ENCODE data around the gene LDLRAD2.
"Not testable (repeated sequence)": the region's sequence is repeated elsewhere in the genome, so short reads cannot be mapped to it uniquely, and the experiment has no call there.

The LDLRAD2 gene

GRCh38 chr1:21779613-21780521 is 32.2 kb upstream of the LDLRAD2 start:
- H3K4me3 Mint-ChIP-seq: peak overlapping the region; percentile 81
- peaks cover 16% of the 10 kb centered on the region for H3K36me3 Mint-ChIP-seq (ENCODE audit: low read depth)
- peak overlapping the region; percentile 100 for H3K27ac Mint-ChIP-seq
- no peaks in the 10 kb centered on the region for H3K9me3 Mint-ChIP-seq
- no peaks in the 10 kb centered on the region for H3K27me3 Mint-ChIP-seq
- peaks cover 63% of the 10 kb centered on the region for H3K4me1 Mint-ChIP-seq (ENCODE audit: low read depth)

GRCh38 chr1:21781815-21782348 is 30.2 kb upstream of the LDLRAD2 start:
- Mint-ChIP-seq H3K36me3 (ENCODE audit: low read depth) (peaks cover 16% of the 10 kb centered on the region), H3K9me3 (no peaks in the 10 kb centered on the region), H3K4me3 (peak overlapping the region; percentile 89), H3K27ac (peak overlapping the region; percentile 100), H3K4me1 (ENCODE audit: low read depth) (peaks cover 48% of the 10 kb centered on the region), H3K27me3 (no peaks in the 10 kb centered on the region)

- peak overlapping the region; percentile 100 for H3K27ac Mint-ChIP-seq
- H3K4me3 Mint-ChIP-seq: peak overlapping the region; percentile 89
- no peaks in the 10 kb centered on the region for H3K9me3 Mint-ChIP-seq
- H3K27me3 Mint-ChIP-seq: no peaks in the 10 kb centered on the region
- peaks cover 16% of the 10 kb centered on the region for H3K36me3 Mint-ChIP-seq (ENCODE audit: low read depth)
- peaks cover 43% of the 10 kb centered on the region for H3K4me1 Mint-ChIP-seq (ENCODE audit: low read depth)
Observed at GRCh38 chr1:21782349-21782867, 29.7 kb upstream of the LDLRAD2 start.

- Mint-ChIP-seq H3K27ac (peak within 1 kb of the TSS; percentile 100), H3K9me3 (no peaks in the 10 kb centered on the region), H3K4me3 (peak within 1 kb of the TSS; percentile 89), H3K4me1 (ENCODE audit: low read depth) (peaks cover 38% of the 10 kb centered on the region), H3K36me3 (ENCODE audit: low read depth) (peaks cover 14% of the 10 kb centered on the region), H3K27me3 (no peaks in the 10 kb centered on the region)
Observed at GRCh38 chr1:21782868-21783678, 29.0 kb upstream of the LDLRAD2 start, which contains the start of gene USP48. Gene USP48 (minus strand): TSS chr1:21783149. CDS start chr1:21782957, 192 bp downstream.

- no peaks in the 10 kb centered on the region for H3K27me3 Mint-ChIP-seq
- H3K4me1 Mint-ChIP-seq (ENCODE audit: low read depth): peaks cover 32% of the 10 kb centered on the region
- peaks cover 11% of the 10 kb centered on the region for H3K36me3 Mint-ChIP-seq (ENCODE audit: low read depth)
- H3K27ac Mint-ChIP-seq: peak overlapping the region; percentile 100
- peak overlapping the region; percentile 89 for H3K4me3 Mint-ChIP-seq
- H3K9me3 Mint-ChIP-seq: no peaks in the 10 kb centered on the region
Observed at GRCh38 chr1:21783679-21784603, 28.1 kb upstream of the LDLRAD2 start.

GRCh38 chr1:21785764-21786163 is 26.3 kb upstream of the LDLRAD2 start:
- not testable (repeated sequence) for H3K9me3 Mint-ChIP-seq; H3K4me3 Mint-ChIP-seq; H3K27ac Mint-ChIP-seq; H3K27me3 Mint-ChIP-seq; H3K36me3 Mint-ChIP-seq (ENCODE audit: low read depth)
- H3K4me1 Mint-ChIP-seq (ENCODE audit: low read depth): peaks cover 15% of the 10 kb centered on the region

- no peak overlapping the region for H3K4me3 Mint-ChIP-seq
- no peak overlapping the region for H3K27ac Mint-ChIP-seq
- H3K36me3 Mint-ChIP-seq (ENCODE audit: low read depth): no peaks in the 10 kb centered on the region
- no peaks in the 10 kb centered on the region for H3K27me3 Mint-ChIP-seq
- no peaks in the 10 kb centered on the region for H3K9me3 Mint-ChIP-seq
- H3K4me1 Mint-ChIP-seq (ENCODE audit: low read depth): peaks cover 16% of the 10 kb centered on the region
Observed at GRCh38 chr1:21786640-21787039, 25.4 kb upstream of the LDLRAD2 start.

GRCh38 chr1:21793104-21793503 is 19.0 kb upstream of the LDLRAD2 start:
- Mint-ChIP-seq H3K27me3 (no peaks in the 10 kb centered on the region), H3K27ac (no peak overlapping the region), H3K36me3 (ENCODE audit: low read depth) (no peaks in the 10 kb centered on the region), H3K4me3 (no peak overlapping the region), H3K9me3 (peaks cover 4% of the 10 kb centered on the region), H3K4me1 (ENCODE audit: low read depth) (peaks cover 9% of the 10 kb centered on the region)

GRCh38 chr1:21794656-21795055 is 17.4 kb upstream of the LDLRAD2 start:
- H3K36me3 Mint-ChIP-seq (ENCODE audit: low read depth): no peaks in the 10 kb centered on the region

GRCh38 chr1:21795075-21795474 is 17.0 kb upstream of the LDLRAD2 start:
- H3K36me3 Mint-ChIP-seq (ENCODE audit: low read depth): no peaks in the 10 kb centered on the region
- no peak overlapping the region for H3K4me3 Mint-ChIP-seq
- H3K9me3 Mint-ChIP-seq: peaks cover 4% of the 10 kb centered on the region
- H3K27me3 Mint-ChIP-seq: no peaks in the 10 kb centered on the region
- H3K27ac Mint-ChIP-seq: no peak overlapping the region
- peaks cover 9% of the 10 kb centered on the region for H3K4me1 Mint-ChIP-seq (ENCODE audit: low read depth)

More at GRCh38 chr1:21794656-21795055, 17.4 kb upstream of the LDLRAD2 start:
- Mint-ChIP-seq H3K27ac (no peak overlapping the region), H3K4me1 (ENCODE audit: low read depth) (peaks cover 9% of the 10 kb centered on the region), H3K27me3 (no peaks in the 10 kb centered on the region), H3K9me3 (peaks cover 4% of the 10 kb centered on the region), H3K4me3 (no peak overlapping the region)

- Mint-ChIP-seq H3K9me3 (peaks cover 4% of the 10 kb centered on the region), H3K4me1 (ENCODE audit: low read depth) (no peaks in the 10 kb centered on the region), H3K27ac (no peak overlapping the region), H3K27me3 (no peaks in the 10 kb centered on the region), H3K36me3 (ENCODE audit: low read depth) (no peaks in the 10 kb centered on the region), H3K4me3 (no peak overlapping the region)
Observed at GRCh38 chr1:21799730-21800129, 12.3 kb upstream of the LDLRAD2 start.

GRCh38 chr1:21801100-21801499 is 11.0 kb upstream of the LDLRAD2 start:
- Mint-ChIP-seq H3K4me3 (no peak overlapping the region), H3K4me1 (ENCODE audit: low read depth) (no peaks in the 10 kb centered on the region), H3K36me3 (ENCODE audit: low read depth) (no peaks in the 10 kb centered on the region), H3K9me3 (no peaks in the 10 kb centered on the region), H3K27ac (no peak overlapping the region), H3K27me3 (no peaks in the 10 kb centered on the region)

GRCh38 chr1:21804536-21804935 is 7.5 kb upstream of the LDLRAD2 start:
- H3K27me3 Mint-ChIP-seq: no peaks in the 10 kb centered on the region
- H3K4me3 Mint-ChIP-seq: no peak overlapping the region
- H3K9me3 Mint-ChIP-seq: no peaks in the 10 kb centered on the region
- H3K36me3 Mint-ChIP-seq (ENCODE audit: low read depth): no peaks in the 10 kb centered on the region
- no peak overlapping the region for H3K27ac Mint-ChIP-seq
- H3K4me1 Mint-ChIP-seq (ENCODE audit: low read depth): no peaks in the 10 kb centered on the region

- Mint-ChIP-seq H3K27ac (no peak overlapping the region), H3K9me3 (no peaks in the 10 kb centered on the region), H3K4me3 (no peak overlapping the region), H3K27me3 (peaks cover 8% of the 10 kb centered on the region), H3K4me1 (ENCODE audit: low read depth) (peaks cover 5% of the 10 kb centered on the region), H3K36me3 (ENCODE audit: low read depth) (no peaks in the 10 kb centered on the region)
Observed at GRCh38 chr1:21813542-21813941, 1.5 kb downstream of the LDLRAD2 start.
